ENCODE data around the gene SCN3A.

GRCh38 chr2:165176780-165177179 is 27.1 kb downstream of the SCN3A start:
- no peak for TF ChIP-seq CTCF (IDR thresholded peaks at IDR 0.05)
- TF ChIP-seq POLR2A (IDR thresholded peaks at IDR 0.05) = no peak
